ENCODE measurements around the gene AVPR2. TPM values are rescaled to one million over a fixed set of nuclear protein-coding genes. Genes with fewer than 3 reads are reported as not detected.

Gene AVPR2
- 0.48 and 1.0 TPM in 2 replicates for total RNA-seq
- 0.35 TPM for polyA plus RNA-seq (2012)

DNA sequence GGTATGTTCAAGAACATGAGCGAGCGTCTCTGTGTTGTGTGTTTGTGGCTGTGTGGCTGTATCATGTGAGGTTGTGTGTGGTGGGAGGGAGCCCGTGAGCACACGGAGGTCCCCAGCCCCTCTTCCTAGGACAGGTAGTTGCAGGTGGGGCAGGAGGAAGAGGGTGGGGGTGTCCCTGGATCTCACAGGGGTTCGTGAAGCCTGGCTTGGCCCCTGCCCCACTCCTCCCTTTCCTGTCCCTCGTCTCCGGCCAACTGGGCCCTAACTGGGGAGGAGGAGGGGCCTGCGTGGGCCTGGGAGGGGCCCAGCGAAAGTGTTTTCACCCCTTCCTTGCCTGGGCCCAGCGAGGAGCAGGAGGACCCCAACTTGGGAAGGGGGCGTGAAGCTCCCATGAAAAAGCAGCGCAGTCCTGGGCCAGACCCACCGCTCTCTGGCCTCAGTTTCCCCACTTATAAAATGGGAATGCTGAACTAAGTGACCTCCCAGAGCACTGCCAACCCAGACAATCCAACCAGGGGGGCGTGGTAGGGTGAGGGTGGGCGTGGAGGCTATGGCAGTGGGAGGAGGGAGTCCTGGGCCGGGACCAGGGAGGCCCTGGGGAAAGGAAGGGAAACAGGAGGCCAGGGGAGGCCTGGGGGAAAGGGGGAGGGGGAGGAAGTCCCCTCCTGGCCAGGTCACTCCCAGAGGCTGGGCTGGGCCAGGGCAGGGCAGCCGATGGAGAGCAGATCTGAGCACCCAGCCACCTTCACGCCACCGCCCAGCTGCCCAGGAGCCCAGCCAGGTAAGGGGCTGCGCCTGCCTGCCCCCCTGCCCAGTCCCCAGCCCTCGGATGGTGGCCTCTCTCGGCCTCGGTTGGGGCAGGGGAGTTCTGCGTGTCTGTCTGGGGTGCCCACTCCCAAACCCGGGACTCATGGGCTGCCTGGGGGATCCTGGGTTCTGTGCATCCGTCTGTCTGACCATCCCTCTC, at the start of gene AVPR2:
TSS of gene AVPR2 (plus strand) at position 683 of the 967 bp plus-strand sequence. CDS start 473 bp downstream, outside the sequence.
- no peak for DNase-seq (ENCODE audit: low read depth)

GRCh38 chrX:153854702-153855101, 49.8 kb upstream of the AVPR2 start:
- DNase-seq (ENCODE audit: low read depth): no peak

GRCh38 chrX:153857348-153857903, 47.0 kb upstream of the AVPR2 start:
- no peak for DNase-seq (ENCODE audit: low read depth)

- DNase-seq (ENCODE audit: low read depth): no peak
Measured at GRCh38 chrX:153861151-153861550, 43.3 kb upstream of the AVPR2 start.

DNA sequence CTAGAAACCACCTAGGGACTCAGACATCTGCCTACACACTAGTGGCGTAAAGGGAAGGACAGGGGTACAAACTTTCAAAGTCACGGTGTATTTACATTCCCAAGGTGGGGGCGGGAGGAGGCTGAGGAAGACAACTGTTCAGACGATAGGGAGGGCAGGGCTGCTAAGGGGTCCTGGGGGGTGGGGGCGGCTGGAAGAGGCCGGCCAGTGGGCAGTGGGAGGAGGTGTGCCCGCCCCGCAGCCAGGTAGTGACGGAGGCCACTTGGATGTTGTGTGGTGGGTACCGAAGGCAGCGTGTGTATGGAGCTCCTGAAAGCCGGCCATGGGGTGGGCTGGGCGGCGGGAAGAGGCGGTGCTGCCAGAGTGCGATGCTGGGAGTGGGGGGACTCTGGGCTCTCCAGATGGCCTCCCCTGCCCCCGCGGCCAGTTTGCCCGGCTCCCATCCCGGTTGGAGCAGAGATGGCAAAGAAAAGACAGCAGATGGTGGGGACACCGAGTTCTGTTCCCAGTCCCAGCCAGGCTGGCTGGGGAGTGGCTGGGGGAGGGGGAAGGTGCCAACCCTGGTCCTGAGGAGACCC, 42.7 kb upstream of the AVPR2 start:
- no peak for DNase-seq (ENCODE audit: low read depth)

GRCh38 chrX:153862369-153863250, 41.9 kb upstream of the AVPR2 start:
- no peak for DNase-seq (ENCODE audit: low read depth)

DNA sequence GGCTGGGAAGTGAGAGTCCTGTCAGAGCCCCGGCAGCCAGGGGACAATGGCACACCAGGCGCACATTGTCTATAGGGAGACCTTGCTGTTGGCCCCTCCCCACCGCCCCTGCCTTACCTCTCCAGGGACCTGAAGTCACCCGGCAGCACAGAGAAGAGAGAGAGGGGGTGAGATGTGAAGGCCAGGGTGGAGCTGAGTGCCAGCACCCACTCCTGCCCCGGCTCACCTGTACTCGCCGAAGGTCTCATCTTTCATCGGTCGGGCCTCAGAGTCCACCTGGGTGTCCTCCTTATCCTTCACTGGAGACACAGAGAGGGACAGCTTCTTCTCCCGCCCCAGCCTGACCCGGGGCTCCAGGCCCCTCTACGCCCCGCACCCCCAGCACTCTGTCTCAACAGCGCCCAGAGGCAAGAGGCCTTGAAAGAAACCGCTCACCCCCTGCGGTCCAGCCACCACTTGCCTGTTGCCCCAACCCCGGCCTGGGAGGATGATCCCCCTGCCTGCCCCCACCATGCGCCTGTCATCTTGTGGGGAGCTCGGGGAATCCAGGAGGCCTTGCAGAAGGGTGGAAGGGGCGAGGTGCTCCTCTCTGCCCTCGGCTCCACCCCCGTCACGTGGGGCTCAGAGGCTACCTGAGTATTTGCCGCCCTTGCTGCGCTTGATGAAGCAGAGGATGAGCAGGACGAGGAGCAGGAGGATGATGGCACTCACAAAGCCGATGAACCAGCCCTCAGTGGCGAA, 41.1 kb upstream of the AVPR2 start:
- DNase-seq (ENCODE audit: low read depth): no peak

DNA sequence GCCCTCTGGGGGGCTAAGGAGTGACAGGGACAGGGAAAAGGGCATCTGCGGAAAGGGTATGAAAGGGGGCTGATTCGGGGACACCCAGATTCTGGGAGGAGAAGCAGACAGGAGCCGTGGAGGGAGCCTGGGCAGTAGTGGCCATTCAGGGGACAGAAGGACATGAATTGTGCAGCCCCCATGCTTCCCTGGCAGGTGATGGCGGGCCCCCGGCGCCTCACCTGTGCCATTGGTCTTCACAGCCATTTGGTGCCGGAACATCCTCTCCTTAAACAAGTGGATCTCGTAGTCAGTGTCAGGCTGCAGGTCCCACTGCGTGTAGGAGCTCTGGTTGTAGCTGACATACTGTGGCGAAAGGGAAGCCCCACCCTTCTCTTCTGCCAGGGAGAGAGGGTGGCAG, 40.4 kb upstream of the AVPR2 start:
- DNase-seq (ENCODE audit: low read depth): no peak

DNA sequence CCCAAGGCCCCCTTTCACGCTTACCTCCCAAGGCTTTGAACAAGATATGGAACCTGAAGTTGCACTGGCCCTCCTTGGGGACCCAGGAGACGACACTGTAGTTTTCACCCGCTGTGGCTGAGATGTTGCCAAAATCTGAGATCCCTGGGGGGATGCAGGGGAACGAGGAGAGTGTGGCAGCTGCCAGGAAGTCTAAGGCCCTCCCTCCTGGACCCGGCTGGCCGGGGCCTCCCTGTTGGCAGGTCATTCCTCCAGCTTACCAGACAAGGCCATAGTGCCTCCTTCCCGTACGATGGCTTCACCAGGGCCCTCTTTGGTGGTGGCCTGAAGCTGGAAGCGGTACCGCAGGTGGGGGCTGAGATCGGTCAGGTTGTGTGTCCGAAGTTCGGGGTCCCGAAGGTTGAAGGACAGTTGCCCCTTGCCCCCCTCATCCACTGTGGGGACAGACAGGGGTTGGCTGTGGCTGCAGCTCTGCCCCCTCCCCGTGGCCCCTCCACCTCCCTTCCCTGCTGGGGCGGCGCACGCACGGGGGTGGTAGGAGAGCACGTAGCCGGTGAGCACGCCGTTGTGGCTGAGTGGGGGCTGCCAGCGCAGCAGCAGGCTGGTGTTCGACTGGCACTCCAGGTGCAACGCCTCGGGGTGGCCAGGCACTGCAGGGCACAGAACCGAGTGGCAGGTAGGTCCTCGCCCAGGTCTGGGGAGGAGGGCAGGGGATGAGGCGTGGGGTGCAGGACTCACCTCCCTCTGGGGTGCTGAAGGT, 39.7 kb upstream of the AVPR2 start:
- DNase-seq (ENCODE audit: low read depth): no peak

- no peak for DNase-seq (ENCODE audit: low read depth)
Measured at GRCh38 chrX:153865321-153865580, 39.2 kb upstream of the AVPR2 start.

- no peak for DNase-seq (ENCODE audit: low read depth)
Measured at GRCh38 chrX:153865685-153866084, 38.8 kb upstream of the AVPR2 start.

DNA sequence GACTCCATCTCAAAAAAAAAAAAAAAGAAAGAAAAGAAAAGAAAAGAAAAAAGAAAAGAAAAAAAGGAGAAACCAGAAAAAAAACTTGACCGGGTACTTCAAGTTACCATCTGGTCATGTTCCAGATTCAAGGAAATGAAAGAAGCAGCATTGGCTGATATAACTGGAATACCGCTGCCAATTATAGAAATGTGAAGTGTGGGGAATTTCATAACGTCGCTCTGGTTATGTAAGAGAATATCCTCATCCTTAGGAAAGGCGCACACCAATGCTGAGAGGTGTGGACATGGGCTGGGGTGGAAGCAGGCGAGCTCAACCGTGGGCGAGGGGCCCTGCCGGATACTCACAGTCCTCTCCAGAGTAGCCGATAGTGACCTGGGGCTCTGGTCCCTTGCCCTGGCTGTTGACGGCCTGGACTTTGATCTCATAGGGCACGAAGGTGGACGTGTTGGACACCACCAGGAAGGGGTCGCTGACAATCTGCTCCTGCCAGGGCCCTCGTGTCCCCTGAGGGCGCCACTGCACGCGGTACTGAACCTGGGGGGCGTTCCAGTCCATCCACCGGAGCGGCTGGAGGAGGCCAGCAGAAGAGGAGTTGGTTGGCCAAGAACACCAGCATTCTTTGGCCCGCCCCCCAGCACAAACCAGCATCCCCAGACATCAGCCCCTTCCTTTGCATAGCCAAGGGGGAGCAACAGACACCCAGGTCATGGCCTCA, 38.0 kb upstream of the AVPR2 start:
- DNase-seq (ENCODE audit: low read depth): no peak

DNA sequence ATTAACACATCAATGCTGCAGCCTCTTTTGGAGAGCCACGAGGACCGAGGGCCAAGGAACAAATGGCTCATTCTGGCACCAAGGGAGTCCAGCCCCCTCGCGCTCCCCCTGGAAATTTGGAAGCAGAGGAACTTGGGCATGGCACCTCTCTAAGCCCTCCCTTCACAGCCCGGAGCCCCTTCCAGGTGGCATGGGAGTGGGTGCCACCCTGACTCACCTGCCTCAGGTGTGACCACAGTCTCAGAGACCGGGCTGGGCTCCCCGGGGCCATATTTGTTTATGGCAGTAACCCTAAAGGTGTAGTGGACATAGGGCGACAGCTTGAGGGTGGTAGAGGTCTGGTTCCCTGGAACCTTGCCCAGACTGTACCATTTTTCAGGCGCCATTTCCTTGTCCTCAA, 37.3 kb upstream of the AVPR2 start:
- no peak for DNase-seq (ENCODE audit: low read depth)

GRCh38 chrX:153867671-153868070, 36.8 kb upstream of the AVPR2 start:
- no peak for DNase-seq (ENCODE audit: low read depth)

DNA sequence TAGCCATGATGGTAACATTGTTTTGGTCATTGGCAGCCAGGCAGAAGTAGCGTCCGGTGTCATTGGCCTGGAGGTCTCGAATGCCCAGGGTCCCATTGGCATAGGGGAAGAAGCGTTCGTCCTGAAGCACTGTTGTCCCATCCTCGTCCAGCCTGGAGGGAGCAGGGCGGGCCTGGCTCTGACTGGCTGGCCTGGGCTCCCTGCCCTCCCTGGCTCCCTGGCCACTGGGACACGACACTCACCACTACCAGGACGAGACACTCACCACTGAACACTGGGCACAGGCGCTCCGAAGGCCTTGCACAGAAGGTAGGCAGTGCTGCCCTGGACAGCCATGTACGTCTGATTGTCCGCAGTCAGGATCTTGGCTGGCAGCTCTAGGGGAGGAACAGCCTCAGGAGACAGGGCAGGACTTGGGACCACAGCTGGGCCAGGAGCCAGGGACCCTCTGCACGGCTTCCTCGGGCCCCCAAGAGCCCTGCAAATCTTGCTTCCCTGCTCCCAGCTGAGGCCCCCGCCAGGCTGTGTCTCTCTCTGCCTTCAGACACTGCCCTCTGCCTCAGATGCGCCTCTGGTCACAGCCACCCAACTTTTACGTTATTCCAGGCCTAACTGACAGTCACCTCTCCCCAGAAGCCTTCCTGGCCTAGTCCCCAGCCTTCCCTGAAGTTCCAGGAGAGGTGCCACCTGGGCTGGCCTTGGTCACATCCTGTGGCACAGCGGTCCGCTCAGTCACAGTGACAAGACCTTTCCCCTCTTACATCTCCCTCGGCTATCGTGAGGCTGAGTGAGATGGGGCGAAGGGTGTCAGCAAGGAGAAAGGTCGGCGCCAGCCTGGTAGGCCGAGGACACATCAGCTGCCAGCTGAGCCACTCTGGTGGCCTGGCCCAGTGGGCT, 35.6 kb upstream of the AVPR2 start:
- DNase-seq (ENCODE audit: low read depth): no peak

GRCh38 chrX:153869473-153870287, 34.8 kb upstream of the AVPR2 start:
- DNase-seq (ENCODE audit: low read depth): no peak

DNA sequence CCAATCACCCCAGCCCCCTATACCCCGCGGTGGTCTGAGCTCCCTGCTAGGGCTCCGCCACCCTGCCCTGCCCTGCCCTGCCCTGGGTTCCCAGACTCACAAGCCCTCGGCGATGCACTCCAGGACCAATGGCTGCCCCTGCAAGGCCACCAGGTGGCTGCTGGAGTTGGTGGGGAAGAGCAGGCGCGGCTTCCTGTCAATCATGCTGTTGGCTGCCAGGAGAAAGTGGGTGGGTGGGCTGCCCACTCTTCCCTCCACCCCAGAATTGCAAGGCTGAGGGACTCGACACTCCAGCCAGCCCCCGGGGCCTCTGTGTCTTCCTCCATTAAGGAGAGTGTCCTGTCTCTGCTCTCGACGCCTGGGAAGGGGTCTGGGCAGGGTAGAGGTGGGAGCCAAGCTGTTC, 34.2 kb upstream of the AVPR2 start:
- DNase-seq (ENCODE audit: low read depth): no peak

Measured in myocyte (in vitro differentiated cells).